ENCODE measurements around the gene WBP11.
"Not testable (repeated sequence)": the region's sequence is repeated elsewhere in the genome, so short reads cannot be mapped to it uniquely, and the experiment has no call there.

DNA sequence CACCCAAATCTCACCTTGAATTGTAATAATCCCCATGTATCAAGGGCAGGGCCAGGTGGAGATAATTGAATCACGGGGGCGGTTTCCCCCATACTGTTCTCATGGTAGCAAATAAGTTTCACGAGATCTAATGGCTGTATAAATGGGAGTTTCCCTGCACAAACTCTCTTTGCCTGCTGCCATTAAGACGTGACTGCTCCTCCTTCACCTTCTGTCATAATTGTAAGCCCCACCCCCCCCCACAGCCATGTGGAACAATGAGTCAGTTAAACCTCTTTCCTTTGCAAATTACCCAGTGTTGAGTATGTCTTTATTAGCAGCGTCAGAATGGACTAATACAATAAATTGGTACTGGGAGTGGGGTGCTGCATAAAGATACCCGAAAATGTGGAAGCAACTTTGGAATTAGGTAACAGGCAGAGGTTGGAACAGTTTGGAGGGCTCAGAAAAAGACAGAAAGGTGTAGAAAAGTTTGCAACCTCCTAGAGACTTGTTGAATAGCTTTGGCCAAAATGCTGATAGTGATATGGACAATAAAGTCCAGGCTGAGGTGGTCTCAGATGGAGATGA lies 43.5 kb downstream of the WBP11 start:
- TF ChIP-seq, protein P1, sequence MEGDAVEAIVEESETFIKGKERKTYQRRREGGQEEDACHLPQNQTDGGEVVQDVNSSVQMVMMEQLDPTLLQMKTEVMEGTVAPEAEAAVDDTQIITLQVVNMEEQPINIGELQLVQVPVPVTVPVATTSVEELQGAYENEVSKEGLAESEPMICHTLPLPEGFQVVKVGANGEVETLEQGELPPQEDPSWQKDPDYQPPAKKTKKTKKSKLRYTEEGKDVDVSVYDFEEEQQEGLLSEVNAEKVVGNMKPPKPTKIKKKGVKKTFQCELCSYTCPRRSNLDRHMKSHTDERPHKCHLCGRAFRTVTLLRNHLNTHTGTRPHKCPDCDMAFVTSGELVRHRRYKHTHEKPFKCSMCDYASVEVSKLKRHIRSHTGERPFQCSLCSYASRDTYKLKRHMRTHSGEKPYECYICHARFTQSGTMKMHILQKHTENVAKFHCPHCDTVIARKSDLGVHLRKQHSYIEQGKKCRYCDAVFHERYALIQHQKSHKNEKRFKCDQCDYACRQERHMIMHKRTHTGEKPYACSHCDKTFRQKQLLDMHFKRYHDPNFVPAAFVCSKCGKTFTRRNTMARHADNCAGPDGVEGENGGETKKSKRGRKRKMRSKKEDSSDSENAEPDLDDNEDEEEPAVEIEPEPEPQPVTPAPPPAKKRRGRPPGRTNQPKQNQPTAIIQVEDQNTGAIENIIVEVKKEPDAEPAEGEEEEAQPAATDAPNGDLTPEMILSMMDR (IDR thresholded peaks at IDR 0.05; ENCODE audit: low read length): not testable (repeated sequence)
- TF ChIP-seq EZH2 (IDR thresholded peaks at IDR 0.05; ENCODE audit: borderline replicate concordance, low read length): not testable (repeated sequence)

Data from OCI-LY1 (cell line).